Neuronal stem cell (in vitro differentiated cells): ENCODE results near the gene PHF5A.
"Not testable (repeated sequence)": the region's sequence is repeated elsewhere in the genome, so short reads cannot be mapped to it uniquely, and the experiment has no call there.

Experiments used
- DNase-seq: peaks from one replicate; pipeline ENCODE4 v3.0.0-alpha.2; 2013; ENCODE audit warnings: low spot score
- H2AFZ ChIP-seq: one replicate; pipeline ENCODE4 v1.6.1; 2013; ENCODE audit warnings: mild to moderate bottlenecking, low read length, inconsistent platforms
- H2AK5ac ChIP-seq: 2 replicates; pipeline ENCODE4 v1.6.1; 2013; ENCODE audit warnings: low read depth, mild to moderate bottlenecking, inconsistent platforms, low read length, moderate library complexity, mixed read lengths
- H2BK120ac ChIP-seq: 2 replicates; pipeline ENCODE4 v1.6.1; 2013; ENCODE audit warnings: low read depth, mild to moderate bottlenecking, inconsistent platforms, low read length, moderate library complexity, mixed read lengths
- H2BK12ac ChIP-seq: one replicate; pipeline ENCODE4 v1.6.1; 2013; ENCODE audit warnings: low read length, inconsistent platforms
- H2BK15ac ChIP-seq: 2 replicates; pipeline ENCODE4 v1.6.1; 2013; ENCODE audit warnings: mild to moderate bottlenecking, low read length, inconsistent platforms, mixed read lengths
- H2BK5ac ChIP-seq: one replicate; pipeline ENCODE4 v1.6.1; 2013; ENCODE audit warnings: inconsistent platforms, mild to moderate bottlenecking, low read length, moderate library complexity
- H3K14ac ChIP-seq: one replicate; pipeline ENCODE4 v1.6.1; 2013; ENCODE audit warnings: low read length, inconsistent platforms
- H3K18ac ChIP-seq: 2 replicates; pipeline ENCODE4 v1.6.1; 2013; ENCODE audit warnings: low read length, inconsistent platforms
- H3K23ac ChIP-seq: 2 replicates; pipeline ENCODE4 v1.6.1; 2013; ENCODE audit warnings: low read depth, mild to moderate bottlenecking, mixed read lengths, low read length, inconsistent platforms; ENCODE audit not compliant: poor library complexity
- H3K27ac ChIP-seq: replicated peaks from 3 replicates; pipeline ENCODE4 v1.5.1; 2013; ENCODE audit warnings: low read length, inconsistent platforms
- H3K27me3 ChIP-seq, 3 experiments: 2 replicates each; pipeline ENCODE4 v1.6.1; 2013; ENCODE audit warnings: low read length in 3 of 3, mild to moderate bottlenecking in 2 of 3, inconsistent platforms in 1 of 3, low read depth in 1 of 3, mixed read lengths in 1 of 3, moderate library complexity in 1 of 3; ENCODE audit not compliant: control insufficient read depth in 3 of 3, insufficient read depth in 3 of 3
- H3K36me3 ChIP-seq, 2 donors: replicated peaks in 1 of 2; 2 replicates each; pipeline ENCODE4 v1.6.1; 2013; ENCODE audit warnings: low read length in 2 of 2; ENCODE audit not compliant: control insufficient read depth in 2 of 2, insufficient read depth in 2 of 2
- H3K4ac ChIP-seq: 2 replicates; pipeline ENCODE4 v1.6.1; 2013; ENCODE audit warnings: inconsistent platforms, mild to moderate bottlenecking, low read length, moderate library complexity
- H3K4me1 ChIP-seq, 2 donors: 1 replicate in 1 of 2; 2 replicates in 1 of 2; pipeline ENCODE4 v1.6.1; 2013; ENCODE audit warnings: low read length in 2 of 2, low read depth in 1 of 2; ENCODE audit not compliant: control insufficient read depth in 2 of 2, insufficient read depth in 1 of 2
- H3K4me2 ChIP-seq: one replicate; pipeline ENCODE4 v1.6.1; 2013; ENCODE audit warnings: mild to moderate bottlenecking, low read length, inconsistent platforms; ENCODE audit not compliant: insufficient read depth, poor library complexity, severe bottlenecking
- H3K4me3 ChIP-seq, 2 donors: 2 replicates each; pipeline ENCODE4 v1.5.1; 2013; ENCODE audit warnings: low read length in 2 of 2, mild to moderate bottlenecking in 2 of 2, inconsistent platforms in 1 of 2, moderate library complexity in 1 of 2
- H3K79me1 ChIP-seq: one replicate; pipeline ENCODE4 v1.6.1; 2013; ENCODE audit warnings: low read depth, mild to moderate bottlenecking, inconsistent platforms, low read length, moderate library complexity
- H3K9ac ChIP-seq: one replicate; pipeline ENCODE4 v1.6.1; 2013; ENCODE audit warnings: mild to moderate bottlenecking, low read depth, low read length, inconsistent platforms; ENCODE audit not compliant: poor library complexity
- H3K9me3 ChIP-seq, 2 donors: replicated peaks in 1 of 2; 2 replicates each; pipeline versions ENCODE3 to v1.6.1; 2013; ENCODE audit warnings: low read length in 2 of 2, mild to moderate bottlenecking in 2 of 2, inconsistent platforms in 1 of 2, low read depth in 1 of 2, mixed read lengths in 1 of 2, moderate library complexity in 1 of 2; ENCODE audit not compliant: control insufficient read depth in 2 of 2, insufficient read depth in 1 of 2
- H4K8ac ChIP-seq: one replicate; pipeline ENCODE4 v1.6.1; 2013; ENCODE audit warnings: low read depth, mild to moderate bottlenecking, inconsistent platforms, low read length, moderate library complexity
- H4K91ac ChIP-seq: one replicate; pipeline ENCODE4 v1.6.1; 2013; ENCODE audit warnings: low read length, low read depth, mild to moderate bottlenecking, inconsistent platforms; ENCODE audit not compliant: poor library complexity
- WGBS, 2 donors: extraction: QIAGEN DNeasy Blood & Tissue Kit; methylation state at CpG; one replicate each; pipeline ENCODE4 v1.1.7; 2013; ENCODE audit warnings: missing lambda C conversion rate in 2 of 2, mixed read lengths in 1 of 2; ENCODE audit not compliant: insufficient read length in 2 of 2, insufficient replicate concordance in 1 of 2; ENCODE audit errors: extremely low coverage in 2 of 2; 5-methylcytosine and 5-hydroxymethylcytosine counted together

Gene PHF5A

DNA sequence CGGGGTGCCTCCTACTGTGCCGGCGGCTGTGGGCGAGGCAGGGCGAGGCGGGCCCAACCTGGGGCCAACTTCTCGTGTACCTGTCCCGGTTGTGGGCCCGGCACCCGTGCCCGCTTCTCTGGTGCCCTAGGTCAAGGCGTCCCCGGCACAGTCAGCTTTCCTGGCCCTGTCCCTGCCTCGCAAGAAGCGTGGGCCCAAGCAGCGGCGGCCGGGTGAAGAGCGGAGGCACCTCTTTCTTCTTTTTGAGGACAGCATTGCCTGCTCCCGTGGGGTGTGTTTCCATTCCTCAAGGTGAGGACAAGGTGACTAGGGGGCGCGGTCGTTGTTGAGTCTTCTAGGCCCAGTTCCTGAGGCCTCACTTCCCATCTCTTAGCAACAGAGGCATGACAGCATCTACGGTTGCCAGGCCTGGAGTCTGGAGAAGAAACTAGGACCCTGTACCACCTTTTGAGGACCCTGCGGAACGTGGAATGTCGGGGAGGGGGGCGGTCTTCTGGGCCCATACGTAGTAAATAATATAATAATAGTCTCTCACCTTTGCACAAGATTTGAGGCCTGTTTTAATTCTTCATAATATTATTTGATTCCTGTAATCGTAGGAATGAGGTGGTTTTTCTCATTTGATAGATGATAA, 843 bp upstream of the PHF5A start:
- H2AFZ ChIP-seq: peak overlapping the region; percentile 94
- H3K4me1 ChIP-seq: peaks cover 8 to 15% of the 10 kb centered on the region in 2 donors
- H2AK5ac ChIP-seq: no peak overlapping the region
- H4K8ac ChIP-seq: no peak overlapping the region
- no peak overlapping the region for H3K4ac ChIP-seq
- H4K91ac ChIP-seq: no peak overlapping the region
- no CpG with 5 or more reads among the region's 30 CpGs for WGBS, 2 donors
- H3K9ac ChIP-seq: peak overlapping the region; percentile 91
- peak overlapping the region; percentile 93 to 95 for H3K4me3 ChIP-seq
- no peak overlapping the region for H2BK120ac ChIP-seq
- H3K9me3 ChIP-seq: no peaks in the 10 kb centered on the region
- H3K18ac ChIP-seq: peak overlapping the region; percentile 79
- H3K79me1 ChIP-seq: peaks cover 25% of the 10 kb centered on the region
- no peak overlapping the region for H2BK5ac ChIP-seq
- H3K14ac ChIP-seq: peak overlapping the region; percentile 25
- H3K4me2 ChIP-seq: peak overlapping the region; percentile 58
- peak overlapping the region; percentile 56 for H3K23ac ChIP-seq
- H2BK12ac ChIP-seq: no peak overlapping the region
- H3K27me3 ChIP-seq: no peaks in the 10 kb centered on the region
- H2BK15ac ChIP-seq: no peak overlapping the region
- peaks cover 27 to 47% of the 10 kb centered on the region in 2 donors for H3K36me3 ChIP-seq
- no peak for DNase-seq
- H3K27ac ChIP-seq: no peak overlapping the region

- Histone ChIP-seq H2BK15ac (no peak overlapping the region), H3K36me3 (peaks cover 40 to 94% of the 10 kb centered on the region in 2 donors), H3K9ac (no peak overlapping the region), H3K27me3 (no peaks in the 10 kb centered on the region), H4K91ac (no peak overlapping the region), H2AFZ (no peak overlapping the region), H2BK12ac (no peak overlapping the region), H3K4me2 (no peak overlapping the region), H3K9me3 (no peaks in the 10 kb centered on the region), H3K18ac (no peak overlapping the region), H2AK5ac (no peak overlapping the region), H3K4ac (no peak overlapping the region), H3K4me1 (no peaks in the 10 kb centered on the region), H4K8ac (no peak overlapping the region), H3K79me1 (peaks cover 8% of the 10 kb centered on the region), H3K27ac (no peak overlapping the region), H3K4me3 (no peak overlapping the region), H2BK5ac (no peak overlapping the region), H3K14ac (no peak overlapping the region), H3K23ac (no peak overlapping the region), H2BK120ac (no peak overlapping the region)
- WGBS, 2 donors: no CpG with 5 or more reads among the region's 4 CpGs
- DNase-seq: no peak
These were observed 6.6 kb downstream of the PHF5A start for GRCh38 chr22:41461901-41462300.

DNA sequence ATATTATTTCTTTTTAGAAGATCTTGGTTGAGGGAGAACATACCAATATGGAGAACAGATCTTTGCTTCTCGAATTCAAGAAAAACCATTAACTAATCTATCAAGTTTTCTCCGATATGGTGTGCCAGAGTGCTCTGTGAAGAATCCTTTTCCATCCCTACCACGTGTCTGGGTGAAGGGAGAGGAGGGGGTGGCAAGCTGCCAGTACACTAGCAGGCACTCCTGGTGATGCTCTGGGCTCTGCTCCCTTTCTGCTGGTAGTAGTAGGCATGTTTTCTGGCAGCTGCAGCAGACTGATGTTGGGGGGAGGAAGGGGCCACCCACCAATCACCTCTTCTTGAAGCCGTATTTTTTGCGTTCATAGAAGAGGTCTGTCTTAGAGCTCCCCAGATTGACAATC, 8.4 kb downstream of the PHF5A start:
- not testable (repeated sequence) for H2BK5ac ChIP-seq, DNase-seq, H2AFZ ChIP-seq, H2BK120ac ChIP-seq, H4K8ac ChIP-seq, H3K14ac ChIP-seq, H3K9me3 ChIP-seq, H2AK5ac ChIP-seq, H3K4me3 ChIP-seq, H3K18ac ChIP-seq, H3K9ac ChIP-seq, H2BK15ac ChIP-seq, H2BK12ac ChIP-seq, H4K91ac ChIP-seq, H3K4ac ChIP-seq, H3K4me1 ChIP-seq, H3K4me2 ChIP-seq, H3K79me1 ChIP-seq, H3K23ac ChIP-seq, H3K27ac ChIP-seq, H3K27me3 ChIP-seq
- no CpG with 5 or more reads among the region's 5 CpGs for WGBS, 2 donors
- peaks cover 28 to 79% of the 10 kb centered on the region in 2 donors for H3K36me3 ChIP-seq

GRCh38 chr22:41459431-41459830, 9.1 kb downstream of the PHF5A start:
- H3K14ac ChIP-seq: no peak overlapping the region
- no peak overlapping the region for H3K27ac ChIP-seq
- H3K4ac ChIP-seq: no peak overlapping the region
- no peak overlapping the region for H3K9ac ChIP-seq
- no peak overlapping the region for H3K23ac ChIP-seq
- H2AK5ac ChIP-seq: no peak overlapping the region
- no peak overlapping the region for H2BK5ac ChIP-seq
- H3K36me3 ChIP-seq: peaks cover 23 to 73% of the 10 kb centered on the region in 2 donors
- no peak overlapping the region for H2BK15ac ChIP-seq
- no peak overlapping the region for H2AFZ ChIP-seq
- H3K79me1 ChIP-seq: peaks cover 2% of the 10 kb centered on the region
- no peaks in the 10 kb centered on the region for H3K9me3 ChIP-seq
- H4K91ac ChIP-seq: no peak overlapping the region
- no peaks in the 10 kb centered on the region for H3K27me3 ChIP-seq
- no peak overlapping the region for H2BK12ac ChIP-seq
- no peaks in the 10 kb centered on the region for H3K4me1 ChIP-seq
- no CpG with 5 or more reads among the region's 1 CpG for WGBS, 2 donors
- DNase-seq: no peak
- H3K4me2 ChIP-seq: no peak overlapping the region
- H4K8ac ChIP-seq: no peak overlapping the region
- H2BK120ac ChIP-seq: no peak overlapping the region
- H3K4me3 ChIP-seq: no peak overlapping the region
- no peak overlapping the region for H3K18ac ChIP-seq
